PC-9 (cell line): ENCODE data around the gene AP4M1. TPM values are rescaled to one million over a fixed set of nuclear protein-coding genes. Genes with fewer than 3 reads are reported as not detected.

Source experiments
- BruUV-seq: library from RNA; stranded (reverse); fragments of 400-500 nt; replicated peaks from 2 replicates; lab custom pipeline; 2021; lab: Mats Ljungman, UMichigan
- CTCF ChIA-PET: fragments of 300-600 bp; sonication (Branson Sonifier 250); formaldehyde crosslinking; loops from one replicate; lab custom pipeline; 2022; ENCODE audit warnings: antibody characterized with exemption; lab: Charles Lee
- POLR2A ChIA-PET: fragments of 300-600 bp; sonication (Branson Sonifier 250); formaldehyde crosslinking; loops from one replicate; lab custom pipeline; 2022; ENCODE audit warnings: antibody characterized with exemption; ENCODE audit not compliant: unreplicated experiment; lab: Charles Lee
- DNase-seq, 2 experiments: peaks; one replicate each; pipeline versions ENCODE4 v3.0.0 to v3.0.0-alpha.2; 2015 to 2022; ENCODE audit warnings: mixed read lengths in 1 of 2
- H2AFZ ChIP-seq: fragments of 200-600 bp; sonication (generic); 2 replicates; pipeline ENCODE4 v1.8.1; 2017; ENCODE audit warnings: antibody characterized with exemption
- H3F3A ChIP-seq: fragments of 200-600 bp; sonication (generic); 2 replicates; pipeline ENCODE4 v1.8.1; 2017; ENCODE audit warnings: antibody characterized with exemption, mild to moderate bottlenecking, low read depth; ENCODE audit not compliant: insufficient read depth
- H3K27ac ChIP-seq: fragments of 200-600 bp; sonication (generic); 2 replicates; pipeline ENCODE4 v1.6.1; 2016; ENCODE audit warnings: mixed run types
- H3K27me3 ChIP-seq: fragments of 200-600 bp; sonication (generic); 2 replicates; pipeline ENCODE4 v1.6.1; 2016; ENCODE audit warnings: low read depth, mixed run types; ENCODE audit not compliant: insufficient read depth
- H3K36me3 ChIP-seq: fragments of 200-600 bp; sonication (generic); 2 replicates; pipeline ENCODE4 v1.6.1; 2016; ENCODE audit warnings: low read depth, mixed run types
- H3K4me1 ChIP-seq: fragments of 200-600 bp; sonication (generic); replicated peaks from 2 replicates; pipeline ENCODE4 v1.6.1; 2016; ENCODE audit warnings: mixed run types; ENCODE audit not compliant: insufficient read depth
- H3K4me2 ChIP-seq: fragments of 200-600 bp; sonication (generic); 2 replicates; pipeline ENCODE4 v1.6.1; 2017; ENCODE audit warnings: mixed run types
- H3K4me3 ChIP-seq: fragments of 200-600 bp; sonication (generic); 2 replicates; pipeline ENCODE4 v1.6.1; 2016; ENCODE audit warnings: mixed run types
- H3K79me2 ChIP-seq: fragments of 200-600 bp; sonication (generic); 2 replicates; pipeline ENCODE4 v1.6.1; 2017; ENCODE audit warnings: low read depth, mixed run types
- H3K9me2 ChIP-seq: fragments of 200-600 bp; sonication (generic); 2 replicates; pipeline ENCODE4 v1.8.1; 2017; ENCODE audit warnings: mild to moderate bottlenecking; ENCODE audit not compliant: insufficient read depth
- H3K9me3 ChIP-seq: fragments of 200-600 bp; sonication (generic); 2 replicates; pipeline ENCODE4 v1.8.1; 2016; ENCODE audit warnings: low read depth; ENCODE audit not compliant: insufficient read depth
- H4K20me1 ChIP-seq: fragments of 200-600 bp; sonication (generic); 2 replicates; pipeline ENCODE4 v1.8.1; 2017; ENCODE audit not compliant: insufficient read depth
- CTCF ChIP-seq: fragments of 200-600 bp; sonication (generic); conservative IDR thresholded peaks from 2 replicates; pipeline ENCODE4 v1.6.1; 2017; ENCODE audit warnings: mixed run types, antibody characterized with exemption, mild to moderate bottlenecking, moderate library complexity
- EZH2 ChIP-seq: fragments of 200-600 bp; sonication (generic); IDR thresholded peaks from 2 replicates; pipeline ENCODE4 v1.8.0; 2017; ENCODE audit warnings: antibody characterized with exemption, low read depth
- intact Hi-C: fragments of 100-400 bp; cut with micrococcal nuclease; formaldehyde crosslinking; loops from one replicate; pipeline ENCODE4 v1.10.0; 2022; ENCODE audit not compliant: unreplicated experiment
- total RNA-seq: library from RNA; stranded (reverse); gene quantifications from 2 replicates; pipeline ENCODE4 v1.2.3, GENCODE V29; 2021

AP4M1 gene
- total RNA-seq, 1 experiment from 2014 or later = 18.1 TPM

DNA sequence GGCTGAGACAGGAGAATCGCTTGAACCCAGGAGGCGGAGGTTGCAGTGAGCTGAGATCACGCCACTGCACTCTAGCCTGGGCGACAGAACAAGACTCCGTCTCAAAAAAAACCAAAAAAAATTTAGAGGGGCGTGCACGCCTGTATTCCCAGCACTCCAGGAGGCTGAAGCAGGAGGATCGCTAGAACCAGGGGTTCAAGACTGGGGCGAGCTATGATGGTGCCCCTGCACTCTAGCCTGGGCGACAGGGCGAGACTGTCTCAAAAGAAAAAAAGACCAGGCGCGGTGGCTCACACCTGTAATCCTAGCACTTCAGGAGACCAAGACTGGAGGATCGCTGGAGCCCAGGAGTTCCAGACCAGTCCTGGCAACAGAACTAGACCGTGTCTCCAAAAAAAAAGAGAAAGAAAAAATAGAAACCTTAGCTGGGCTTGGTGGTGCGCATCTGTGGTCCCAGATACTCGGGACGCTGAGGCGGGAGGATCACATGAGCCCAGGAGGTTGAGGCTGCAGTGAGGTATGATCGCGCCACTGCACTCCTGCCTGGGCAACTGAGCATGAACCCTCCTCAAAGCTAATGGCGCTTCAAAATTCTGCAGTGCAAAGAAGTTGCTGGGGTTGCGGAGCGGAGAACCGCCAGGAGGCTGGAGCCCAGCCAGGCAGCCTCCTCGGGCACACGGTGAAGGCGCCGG lies 24.9 kb downstream of the AP4M1 start:
- TSS peak; percentile 66 for BruUV-seq
- H3K27me3 ChIP-seq = no peaks in the 10 kb centered on the region
- H3K4me2 ChIP-seq = peak overlapping the region; percentile 80
- peaks cover 42% of the 10 kb centered on the region for H3F3A ChIP-seq
- H2AFZ ChIP-seq = peak overlapping the region; percentile 92
- ChIA-PET POLR2A (interaction anchor here (0.6 to 0.9 kb wide), 2 partner anchors 31 kb away, joined by 3 to 4 read pairs; no protein-coding TSS in a partner anchor), CTCF (interaction anchor here (0.6 to 0.7 kb wide), 3 partner anchors 390 to 675 kb away, joined by 4 to 13 read pairs (median 5); no protein-coding TSS in a partner anchor)
- H3K9me2 ChIP-seq = no peaks in the 10 kb centered on the region
- no peaks in the 10 kb centered on the region for H3K9me3 ChIP-seq
- H3K27ac ChIP-seq = peak overlapping the region; percentile 82
- intact Hi-C loops = loop anchor here (2.0 kb wide), 1 partner anchor 26 kb away; the partner anchor contains the start of genes AP4M1 and MCM7
- no peak for DNase-seq
- no peaks in the 10 kb centered on the region for H3K36me3 ChIP-seq
- TF ChIP-seq EZH2 (no peak), CTCF (no peak)
- peak overlapping the region; percentile 75 for H3K4me3 ChIP-seq
- H3K4me1 ChIP-seq = peaks cover 19% of the 10 kb centered on the region; the same call in 1 of the 2 replicates
- H4K20me1 ChIP-seq = no peaks in the 10 kb centered on the region
- H3K79me2 ChIP-seq = peaks cover 8% of the 10 kb centered on the region; the same call in 1 of the 2 replicates

DNA sequence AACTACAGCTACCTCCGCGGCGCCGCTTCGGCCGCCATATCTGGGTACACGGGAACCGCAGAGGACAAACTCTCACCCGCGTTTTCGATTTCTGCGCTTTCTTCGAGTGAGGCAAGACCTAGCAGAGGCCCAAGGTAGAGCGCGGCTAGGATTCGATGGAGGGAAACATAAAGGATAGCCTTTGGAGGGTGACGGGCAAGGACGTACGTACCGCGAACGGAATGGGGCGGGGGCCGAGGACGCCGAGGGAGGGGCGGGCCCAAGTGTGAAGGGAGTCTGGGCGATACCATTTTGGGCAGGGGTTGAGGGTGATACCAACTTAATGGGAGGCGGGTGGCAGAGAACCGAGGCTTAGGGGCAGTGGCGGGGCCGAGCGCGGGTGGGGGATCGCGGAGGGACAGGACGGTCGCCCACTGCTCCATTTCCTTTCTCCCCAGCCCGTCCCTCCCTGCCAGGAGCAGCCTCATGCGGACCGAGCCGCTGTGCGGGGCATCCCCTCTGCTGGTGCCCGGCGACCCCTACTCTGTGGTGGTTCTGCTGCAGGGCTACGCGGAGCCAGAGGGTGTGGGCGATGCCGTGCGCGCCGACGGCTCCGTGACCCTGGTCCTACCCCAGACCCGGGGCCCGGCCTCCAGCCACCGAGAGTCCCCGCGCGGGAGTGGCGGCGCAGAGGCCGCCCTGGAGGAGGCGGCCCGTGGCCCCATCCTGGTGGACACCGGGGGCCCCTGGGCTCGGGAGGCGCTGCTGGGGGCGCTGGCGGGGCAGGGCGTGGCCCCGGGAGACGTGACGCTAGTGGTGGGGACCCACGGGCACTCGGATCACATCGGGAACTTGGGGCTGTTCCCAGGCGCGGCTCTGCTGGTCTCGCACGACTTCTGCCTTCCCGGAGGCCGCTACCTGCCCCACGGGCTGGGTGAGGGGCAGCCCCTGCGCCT lies 25.8 kb downstream of the AP4M1 start, which contains the start of gene MBLAC1:
Gene MBLAC1 (plus strand): TSS at position 37 of the 935 bp plus-strand sequence. CDS start 429 bp downstream, at position 466.
- ChIA-PET POLR2A (interaction anchor here (0.9 kb wide), 1 partner anchor 30 kb away, joined by 3 read pairs; no protein-coding TSS in a partner anchor), CTCF (interaction anchor here (0.7 kb wide), 2 partner anchors 578 to 675 kb away, joined by 5 to 13 read pairs; no protein-coding TSS in a partner anchor)
- peak within 1 kb of the TSS; percentile 80 for H3K4me2 ChIP-seq
- H3K27ac ChIP-seq = peak within 1 kb of the TSS; percentile 82
- H3F3A ChIP-seq = peaks cover 42% of the 10 kb centered on the region
- no peaks in the 10 kb centered on the region for H3K36me3 ChIP-seq
- H3K79me2 ChIP-seq = peaks cover 8% of the 10 kb centered on the region; the same call in 1 of the 2 replicates
- peaks cover 19% of the 10 kb centered on the region; the same call in 1 of the 2 replicates for H3K4me1 ChIP-seq
- no peaks in the 10 kb centered on the region for H3K9me3 ChIP-seq
- H2AFZ ChIP-seq = peak within 1 kb of the TSS; percentile 92
- DNase-seq = peak; percentile 68 to 92
- intact Hi-C loops = loop anchor here (1.0 to 2.0 kb wide), 2 partner anchors 26 to 46 kb away; partner anchors contain the start of genes AP4M1, MCM7 and ZNF3
- TF ChIP-seq CTCF = no peak
- no peak for TF ChIP-seq EZH2
- H3K9me2 ChIP-seq = no peaks in the 10 kb centered on the region
- BruUV-seq = no TSS peak
- H3K4me3 ChIP-seq = peak within 1 kb of the TSS; percentile 75
- H4K20me1 ChIP-seq = no peaks in the 10 kb centered on the region
- H3K27me3 ChIP-seq = no peaks in the 10 kb centered on the region
